A549 treated with dexamethasone at 1 μM for 4 hours (cell line): Measurements from ENCODE around the gene PLAGL2. TPM values are rescaled to one million over a fixed set of nuclear protein-coding genes. Genes with fewer than 3 reads are reported as not detected.

Experiments
- total RNA-seq: library from RNA; stranded (reverse); fragments of 200-300 nt; extraction: Qiagen RNA extraction; gene quantifications from 5 replicates; pipeline ENCODE4 v1.2.3, GENCODE V29; 2022

Gene PLAGL2, protein sequence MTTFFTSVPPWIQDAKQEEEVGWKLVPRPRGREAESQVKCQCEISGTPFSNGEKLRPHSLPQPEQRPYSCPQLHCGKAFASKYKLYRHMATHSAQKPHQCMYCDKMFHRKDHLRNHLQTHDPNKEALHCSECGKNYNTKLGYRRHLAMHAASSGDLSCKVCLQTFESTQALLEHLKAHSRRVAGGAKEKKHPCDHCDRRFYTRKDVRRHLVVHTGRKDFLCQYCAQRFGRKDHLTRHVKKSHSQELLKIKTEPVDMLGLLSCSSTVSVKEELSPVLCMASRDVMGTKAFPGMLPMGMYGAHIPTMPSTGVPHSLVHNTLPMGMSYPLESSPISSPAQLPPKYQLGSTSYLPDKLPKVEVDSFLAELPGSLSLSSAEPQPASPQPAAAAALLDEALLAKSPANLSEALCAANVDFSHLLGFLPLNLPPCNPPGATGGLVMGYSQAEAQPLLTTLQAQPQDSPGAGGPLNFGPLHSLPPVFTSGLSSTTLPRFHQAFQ
- 17.2 to 22.5 TPM (median 19.9 TPM) in 5 replicates for total RNA-seq

DNA sequence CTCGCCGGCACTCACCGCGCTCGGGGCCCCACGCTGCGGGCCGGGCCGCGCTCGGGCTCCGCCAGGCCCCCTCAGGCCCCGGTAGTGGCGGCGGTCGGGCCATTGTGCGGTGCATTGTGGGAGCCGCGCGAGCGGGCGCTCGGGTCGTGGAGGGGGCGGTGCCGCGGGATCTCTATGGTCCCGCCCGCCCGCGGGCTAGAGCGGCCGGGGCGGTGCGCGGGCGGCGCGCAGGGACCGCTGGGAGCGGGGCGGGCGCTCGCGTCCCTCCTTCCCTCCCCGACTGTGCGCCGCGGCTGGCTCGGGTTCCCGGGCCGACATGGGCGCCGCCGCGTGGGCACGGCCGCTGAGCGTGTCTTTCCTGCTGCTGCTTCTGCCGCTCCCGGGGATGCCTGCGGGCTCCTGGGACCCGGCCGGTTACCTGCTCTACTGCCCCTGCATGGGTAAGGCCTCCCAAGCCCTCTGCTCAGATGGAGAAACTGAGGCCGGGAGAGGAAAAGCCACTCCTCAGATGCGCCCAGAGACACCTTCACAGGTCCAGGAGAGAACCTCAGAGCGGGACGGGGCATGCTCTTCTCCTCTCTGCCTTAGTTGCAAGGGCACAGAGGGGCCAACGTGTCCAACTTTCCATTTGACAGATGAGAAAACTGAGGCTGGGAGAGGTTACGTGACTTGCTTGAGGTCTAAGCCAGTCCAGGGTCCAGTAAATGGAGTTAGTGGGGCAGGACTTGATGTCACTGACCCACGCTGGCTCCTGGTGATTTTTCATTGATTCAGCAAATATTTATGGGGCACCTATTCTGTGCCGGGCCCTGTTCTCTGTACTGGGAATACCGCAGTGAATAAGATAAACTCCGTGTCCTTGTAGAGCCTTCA is at the start of gene PLAGL2, which contains the start of gene POFUT1:
Gene PLAGL2 (minus strand): TSS at position 118 of the 873 bp plus-strand sequence. CDS start 5,565 bp downstream, outside the sequence.
Gene POFUT1 (plus strand): TSS at position 255 of the 873 bp plus-strand sequence. CDS start 62 bp downstream, at position 317.

Other genes with a start within 250 kb of the PLAGL2 start
- 0.01 TPM in 2 of 5 replicates, not detected in the others for gene XKR7, start 239.6 kb downstream of the PLAGL2 start, total RNA-seq
- gene CCM2L, start 197.3 kb downstream of the PLAGL2 start, total RNA-seq: 0.22 to 0.42 TPM (median 0.35 TPM) in 5 replicates
- gene HCK, start 155.5 kb downstream of the PLAGL2 start, total RNA-seq: 0.06 to 0.16 TPM (median 0.12 TPM) in 5 replicates
- gene TM9SF4, start 98.0 kb downstream of the PLAGL2 start, total RNA-seq: 30.5 to 41.7 TPM (median 40.4 TPM) in 5 replicates
- 36.8 to 49.2 TPM (median 47.0 TPM) in 5 replicates for gene POFUT1, start 137 bp upstream of the PLAGL2 start, total RNA-seq
- 22.7 to 28.8 TPM (median 27.2 TPM) in 5 replicates for gene KIF3B, start 69.9 kb upstream of the PLAGL2 start, total RNA-seq
- 25.8 to 34.6 TPM (median 32.2 TPM) in 5 replicates for gene ASXL1, start 150.6 kb upstream of the PLAGL2 start, total RNA-seq